HCT116 (cell line): ENCODE data around the gene UCN. TPM values are rescaled to one million over a fixed set of nuclear protein-coding genes. Genes with fewer than 3 reads are reported as not detected.

Experiments used
- ATAC-seq: fragments of 200-7000 bp; cut with Tn5 transposase; 2 replicates; pipeline ENCODE4 v1.9.1; 2020; ENCODE audit warnings: mild to moderate bottlenecking, moderate library complexity
- BruUV-seq: library from RNA; stranded (reverse); fragments of 400-500 nt; replicated peaks from 2 replicates; lab custom pipeline; 2021; lab: Mats Ljungman, UMichigan
- CTCF ChIA-PET: fragments of 300-600 bp; sonication (Branson Sonifier 250); formaldehyde crosslinking; loops from one replicate; lab custom pipeline; 2021; ENCODE audit warnings: antibody characterized with exemption; lab: Charles Lee
- POLR2A ChIA-PET: fragments of 300-600, 350-600 bp; sonication (Branson Sonifier 250); formaldehyde crosslinking; loops from one replicate; lab custom pipeline; 2021; ENCODE audit warnings: antibody characterized with exemption; lab: Charles Lee
- RAD21 ChIA-PET, 2 experiments: fragments of 300-600 bp; sonication (Branson Sonifier 250); formaldehyde crosslinking; loops; one replicate each; lab custom pipeline; 2023; ENCODE audit warnings: low total read pairs in 2 of 2; ENCODE audit not compliant: uncharacterized antibody in 2 of 2, unreplicated experiment in 2 of 2, low non-redundant PET in 1 of 2; lab: Charles Lee
- DNase-seq: peaks from one replicate; pipeline ENCODE4 v3.0.0-alpha.2; 2010; ENCODE audit warnings: low read depth, low spot score
- H2AFZ ChIP-seq: fragments of 200-600 bp; shearing (Covaris generic), sonication (generic); 2 replicates; pipeline ENCODE4 v1.6.1; 2017; ENCODE audit warnings: low read depth, mixed run types, mixed read lengths, antibody characterized with exemption, low read length; ENCODE audit not compliant: poor library complexity, severe bottlenecking
- H3K27ac ChIP-seq: 2 replicates; pipeline ENCODE4 v1.5.1; 2012; ENCODE audit warnings: low read depth, low read length
- H3K27me3 ChIP-seq: fragments of 200-600 bp; sonication (generic); 2 replicates; pipeline ENCODE4 v1.6.1; 2016; ENCODE audit warnings: mixed run types, low read length, mixed read lengths; ENCODE audit not compliant: insufficient read depth
- H3K36me3 ChIP-seq, 2 experiments: fragments of 200-500 bp in 1 of 2; fragments of 200-600 bp in 1 of 2; sonication (Bioruptor generic) in 1 of 2; sonication (generic) in 1 of 2; 2 replicates each; pipeline versions ENCODE4 v1.5.1 to v1.6.1; 2014 to 2016; ENCODE audit warnings: low read length in 2 of 2, inconsistent platforms in 1 of 2, mixed read lengths in 1 of 2, mixed run types in 1 of 2; ENCODE audit not compliant: insufficient read depth in 2 of 2, control insufficient read depth in 1 of 2
- H3K4me1 ChIP-seq, 2 experiments: fragments of 200-600 bp in 1 of 2; sonication (generic) in 1 of 2; 2 replicates each; pipeline versions ENCODE4 v1.5.1 to v1.6.1; 2012 to 2017; ENCODE audit warnings: low read length in 2 of 2, inconsistent platforms in 1 of 2, mild to moderate bottlenecking in 1 of 2, mixed read lengths in 1 of 2, mixed run types in 1 of 2, moderate library complexity in 1 of 2; ENCODE audit not compliant: insufficient read depth in 2 of 2, control insufficient read depth in 1 of 2
- H3K4me2 ChIP-seq: fragments of 200-600 bp; sonication (generic); 2 replicates; pipeline ENCODE4 v1.6.1; 2017; ENCODE audit warnings: mixed run types, low read length, mixed read lengths
- H3K4me3 ChIP-seq, 2 experiments: fragments of 200-600 bp in 1 of 2; sonication (generic) in 1 of 2; replicated peaks in 1 of 2; 2 replicates each; pipeline ENCODE4 v1.5.1; 2011 to 2016; ENCODE audit warnings: low read length in 2 of 2, control low read depth in 1 of 2, low read depth in 1 of 2, mild to moderate bottlenecking in 1 of 2, mixed read lengths in 1 of 2, mixed run types in 1 of 2
- H3K79me2 ChIP-seq: fragments of 200-600 bp; sonication (generic); 2 replicates; pipeline ENCODE4 v1.6.1; 2017; ENCODE audit warnings: mild to moderate bottlenecking, mixed run types, low read length, moderate library complexity, mixed read lengths; ENCODE audit not compliant: insufficient read depth
- H3K9ac ChIP-seq: fragments of 200-600 bp; sonication (generic); 2 replicates; pipeline ENCODE4 v1.6.1; 2016; ENCODE audit warnings: low read length, mixed read lengths
- H3K9me2 ChIP-seq: fragments of 200-600 bp; sonication (generic), shearing (Covaris generic); 2 replicates; pipeline ENCODE4 v1.6.1; 2017; ENCODE audit warnings: mixed run types, mild to moderate bottlenecking, moderate library complexity; ENCODE audit not compliant: insufficient read depth
- H3K9me3 ChIP-seq, 2 experiments: fragments of 200-500 bp in 1 of 2; fragments of 200-600 bp in 1 of 2; sonication (Bioruptor generic) in 1 of 2; sonication (generic) in 1 of 2; 2 replicates each; pipeline ENCODE4 v1.6.1; 2014 to 2017; ENCODE audit warnings: low read length in 2 of 2, mixed read lengths in 2 of 2, inconsistent platforms in 1 of 2, low read depth in 1 of 2, mild to moderate bottlenecking in 1 of 2, mixed run types in 1 of 2, moderate library complexity in 1 of 2; ENCODE audit not compliant: control insufficient read depth in 1 of 2, insufficient read depth in 1 of 2
- H4K20me1 ChIP-seq: fragments of 200-600 bp; sonication (generic), shearing (Covaris generic); 2 replicates; pipeline ENCODE4 v1.6.1; 2017; ENCODE audit warnings: mixed run types, mild to moderate bottlenecking, moderate library complexity; ENCODE audit not compliant: insufficient read depth
- ATF3 ChIP-seq: IDR thresholded peaks from 2 replicates; pipeline ENCODE4 v1.6.1; 2012
- CBX3 ChIP-seq: IDR thresholded peaks from 2 replicates; pipeline ENCODE4 v1.6.1; 2012; ENCODE audit warnings: low read depth
- CEBPB ChIP-seq: IDR thresholded peaks from 2 replicates; pipeline ENCODE4 v1.6.1; 2012; ENCODE audit warnings: low read depth
- EGR1 ChIP-seq: IDR thresholded peaks from 2 replicates; pipeline ENCODE4 v1.6.1; 2012; ENCODE audit warnings: low read depth
- ELF1 ChIP-seq: IDR thresholded peaks from 2 replicates; pipeline ENCODE4 v1.6.1; 2012; ENCODE audit warnings: low read depth, borderline replicate concordance
- EZH2 ChIP-seq: fragments of 200-600 bp; sonication (generic); IDR thresholded peaks from 2 replicates; pipeline ENCODE4 v1.6.1; 2017; ENCODE audit warnings: antibody characterized with exemption, mixed run types
- EZH2phosphoT487 ChIP-seq: fragments of 200-600 bp; IDR thresholded peaks from 2 replicates; pipeline ENCODE4 v1.6.1; 2018; ENCODE audit warnings: antibody characterized with exemption, borderline replicate concordance
- FOSL1 ChIP-seq: IDR thresholded peaks from 2 replicates; pipeline ENCODE4 v1.6.1; 2012; ENCODE audit warnings: low read depth
- POLR2AphosphoS5 ChIP-seq: IDR thresholded peaks from 2 replicates; pipeline ENCODE4 v1.6.1; 2011; ENCODE audit warnings: mild to moderate bottlenecking, low read depth, low read length, moderate library complexity
- SIN3A ChIP-seq: IDR thresholded peaks from 2 replicates; pipeline ENCODE4 v1.6.1; 2012; ENCODE audit warnings: low read depth
- SP1 ChIP-seq: IDR thresholded peaks from 2 replicates; pipeline ENCODE4 v1.6.1; 2012; ENCODE audit warnings: low read depth
- SRF ChIP-seq: IDR thresholded peaks from 2 replicates; pipeline ENCODE4 v1.6.1; 2012; ENCODE audit warnings: low read depth
- TCF7L2 ChIP-seq: IDR thresholded peaks from 2 replicates; pipeline ENCODE4 v1.7.0; 2011; ENCODE audit warnings: borderline replicate concordance, inconsistent platforms; ENCODE audit not compliant: insufficient read depth, insufficient read length; ENCODE audit errors: extremely low read depth
- YY1 ChIP-seq: IDR thresholded peaks from 2 replicates; pipeline ENCODE4 v1.6.1; 2011; ENCODE audit warnings: low read length, low read depth, moderate library complexity, mild to moderate bottlenecking; ENCODE audit not compliant: insufficient replicate concordance; ENCODE audit errors: extremely low read depth
- ZFX ChIP-seq: fragments of 450-650 bp; IDR thresholded peaks from 2 replicates; pipeline ENCODE4 v1.6.1; 2017
- ZNF274 ChIP-seq: fragments of 200-500 bp; sonication (Bioruptor generic); IDR thresholded peaks from 2 replicates; pipeline ENCODE4 v1.6.1; 2014; ENCODE audit warnings: mild to moderate bottlenecking, low read depth, low read length, inconsistent platforms
- intact Hi-C: fragments of 100-400 bp; cut with micrococcal nuclease; formaldehyde crosslinking; loops from 2 replicates; pipeline ENCODE4 v1.10.0; 2022
- total RNA-seq: library from RNA; stranded (reverse); gene quantifications from one replicate; pipeline ENCODE4 v1.2.1, GENCODE V29; 2021; ENCODE audit not compliant: unreplicated experiment
- TF ChIP-seq, protein P1 (sequence below): IDR thresholded peaks from 2 replicates; pipeline ENCODE4 v1.6.1; 2012
- TF ChIP-seq, protein P2 (sequence below): IDR thresholded peaks from 2 replicates; pipeline ENCODE4 v1.6.1; 2011; ENCODE audit warnings: mild to moderate bottlenecking, low read length, moderate library complexity; ENCODE audit not compliant: insufficient replicate concordance; ENCODE audit errors: extremely low read depth

The UCN gene
- total RNA-seq, 1 experiment from 2014 or later, result 8.0 TPM

- no peak for ATAC-seq
- Histone ChIP-seq H4K20me1 (no peaks in the 10 kb centered on the region), H3K9me2 (no peaks in the 10 kb centered on the region), H3K9me3 (no peaks in the 10 kb centered on the region), H2AFZ (no peak overlapping the region), H3K4me1 (peaks cover 2 to 19% of the 10 kb centered on the region in 2 experiments), H3K79me2 (no peaks in the 10 kb centered on the region), H3K27ac (no peak overlapping the region), H3K36me3 (no peaks in the 10 kb centered on the region), H3K9ac (no peak overlapping the region), H3K27me3 (no peaks in the 10 kb centered on the region), H3K4me2 (no peak overlapping the region), H3K4me3 (no peak overlapping the region)
- ChIA-PET RAD21 (no interaction called here), POLR2A (no interaction called here), CTCF (no interaction called here)
- intact Hi-C loops, result no loop called here
- no TSS peak for BruUV-seq
- DNase-seq, result no peak
- TF ChIP-seq SRF (no peak), FOSL1 (no peak), SIN3A (no peak), CBX3 (no peak), TCF7L2 (no peak), ZNF274 (no peak)
These were observed 22.8 kb downstream of the UCN start for GRCh38 chr2:27285481-27285880.

DNA sequence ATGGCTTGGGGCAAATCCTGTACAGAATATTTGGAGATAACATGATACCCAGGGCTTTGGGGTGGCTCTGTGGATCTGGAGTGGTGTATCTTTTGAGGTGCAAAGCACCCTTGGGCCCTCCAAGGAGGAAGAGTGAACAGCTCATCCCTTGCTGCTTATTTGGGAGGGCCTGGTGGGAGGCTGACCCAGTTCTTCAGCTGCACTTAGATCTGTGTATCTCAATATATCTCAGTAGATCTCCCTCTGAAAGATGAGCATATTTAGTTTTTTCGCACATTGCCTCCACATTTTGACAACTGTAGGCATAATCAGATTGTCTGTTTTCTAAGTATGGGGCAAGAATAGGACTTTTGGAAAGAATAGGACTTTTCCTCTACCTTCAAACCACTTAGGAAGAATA, 23.2 kb downstream of the UCN start:
- Histone ChIP-seq H3K4me3 (no peak overlapping the region), H3K4me1 (peaks cover 2 to 22% of the 10 kb centered on the region in 2 experiments), H3K4me2 (no peak overlapping the region), H3K9ac (no peak overlapping the region), H3K36me3 (no peaks in the 10 kb centered on the region), H3K27ac (no peak overlapping the region), H3K9me3 (no peaks in the 10 kb centered on the region), H4K20me1 (no peaks in the 10 kb centered on the region), H2AFZ (no peak overlapping the region), H3K79me2 (no peaks in the 10 kb centered on the region), H3K9me2 (no peaks in the 10 kb centered on the region), H3K27me3 (no peaks in the 10 kb centered on the region)
- CTCF ChIA-PET, result interaction anchor here (0.8 kb wide), 1 partner anchor 18 kb away, joined by 3 read pairs; no protein-coding TSS in a partner anchor
- RAD21 ChIA-PET, result no interaction called here
- ATAC-seq (no peak), DNase-seq (no peak)
- no TSS peak for BruUV-seq
- POLR2A ChIA-PET, result no interaction called here
- intact Hi-C loops, result loop anchor here (5.0 kb wide), 1 partner anchor 318 kb away; no protein-coding TSS in a partner anchor
- TF ChIP-seq FOSL1, result no peak
- no peak for TF ChIP-seq SP1
- TF ChIP-seq, protein P1, sequence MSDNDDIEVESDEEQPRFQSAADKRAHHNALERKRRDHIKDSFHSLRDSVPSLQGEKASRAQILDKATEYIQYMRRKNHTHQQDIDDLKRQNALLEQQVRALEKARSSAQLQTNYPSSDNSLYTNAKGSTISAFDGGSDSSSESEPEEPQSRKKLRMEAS, result no peak
- no peak for TF ChIP-seq EZH2phosphoT487
- no peak for TF ChIP-seq ZFX
- no peak for TF ChIP-seq SIN3A
- no peak for TF ChIP-seq POLR2AphosphoS5
- TF ChIP-seq, protein P2, sequence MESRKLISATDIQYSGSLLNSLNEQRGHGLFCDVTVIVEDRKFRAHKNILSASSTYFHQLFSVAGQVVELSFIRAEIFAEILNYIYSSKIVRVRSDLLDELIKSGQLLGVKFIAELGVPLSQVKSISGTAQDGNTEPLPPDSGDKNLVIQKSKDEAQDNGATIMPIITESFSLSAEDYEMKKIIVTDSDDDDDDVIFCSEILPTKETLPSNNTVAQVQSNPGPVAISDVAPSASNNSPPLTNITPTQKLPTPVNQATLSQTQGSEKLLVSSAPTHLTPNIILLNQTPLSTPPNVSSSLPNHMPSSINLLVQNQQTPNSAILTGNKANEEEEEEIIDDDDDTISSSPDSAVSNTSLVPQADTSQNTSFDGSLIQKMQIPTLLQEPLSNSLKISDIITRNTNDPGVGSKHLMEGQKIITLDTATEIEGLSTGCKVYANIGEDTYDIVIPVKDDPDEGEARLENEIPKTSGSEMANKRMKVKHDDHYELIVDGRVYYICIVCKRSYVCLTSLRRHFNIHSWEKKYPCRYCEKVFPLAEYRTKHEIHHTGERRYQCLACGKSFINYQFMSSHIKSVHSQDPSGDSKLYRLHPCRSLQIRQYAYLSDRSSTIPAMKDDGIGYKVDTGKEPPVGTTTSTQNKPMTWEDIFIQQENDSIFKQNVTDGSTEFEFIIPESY, result no peak
- TF ChIP-seq ELF1, result no peak
- no peak for TF ChIP-seq YY1
- no peak for TF ChIP-seq CBX3
- no peak for TF ChIP-seq CEBPB
- no peak for TF ChIP-seq SRF
- no peak for TF ChIP-seq EZH2
- no peak for TF ChIP-seq ATF3
- TF ChIP-seq EGR1, result no peak
